Measurements from ENCODE around the gene TXNDC5.

DNA sequence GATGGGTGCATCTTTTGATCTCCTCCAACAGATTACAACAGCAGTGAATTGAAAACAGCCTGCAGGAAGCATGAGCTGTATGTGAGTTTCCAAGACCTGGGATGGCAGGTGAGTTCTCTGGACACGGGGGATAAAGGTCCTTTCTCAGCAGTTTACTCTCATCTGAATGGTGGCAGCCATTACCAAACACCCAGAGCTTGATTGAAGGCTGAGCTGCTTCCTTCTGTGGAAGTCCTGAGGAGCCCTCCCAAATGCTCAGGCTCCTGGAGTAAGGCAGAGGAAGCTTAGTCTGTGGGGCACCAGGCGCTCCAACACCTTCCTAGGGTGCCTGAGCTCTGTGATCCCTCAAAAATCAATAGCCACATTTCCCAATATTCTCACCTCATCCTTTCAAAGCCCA lies 31.5 kb downstream of the TXNDC5 start:
- TF ChIP-seq, protein P1, sequence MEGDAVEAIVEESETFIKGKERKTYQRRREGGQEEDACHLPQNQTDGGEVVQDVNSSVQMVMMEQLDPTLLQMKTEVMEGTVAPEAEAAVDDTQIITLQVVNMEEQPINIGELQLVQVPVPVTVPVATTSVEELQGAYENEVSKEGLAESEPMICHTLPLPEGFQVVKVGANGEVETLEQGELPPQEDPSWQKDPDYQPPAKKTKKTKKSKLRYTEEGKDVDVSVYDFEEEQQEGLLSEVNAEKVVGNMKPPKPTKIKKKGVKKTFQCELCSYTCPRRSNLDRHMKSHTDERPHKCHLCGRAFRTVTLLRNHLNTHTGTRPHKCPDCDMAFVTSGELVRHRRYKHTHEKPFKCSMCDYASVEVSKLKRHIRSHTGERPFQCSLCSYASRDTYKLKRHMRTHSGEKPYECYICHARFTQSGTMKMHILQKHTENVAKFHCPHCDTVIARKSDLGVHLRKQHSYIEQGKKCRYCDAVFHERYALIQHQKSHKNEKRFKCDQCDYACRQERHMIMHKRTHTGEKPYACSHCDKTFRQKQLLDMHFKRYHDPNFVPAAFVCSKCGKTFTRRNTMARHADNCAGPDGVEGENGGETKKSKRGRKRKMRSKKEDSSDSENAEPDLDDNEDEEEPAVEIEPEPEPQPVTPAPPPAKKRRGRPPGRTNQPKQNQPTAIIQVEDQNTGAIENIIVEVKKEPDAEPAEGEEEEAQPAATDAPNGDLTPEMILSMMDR (IDR thresholded peaks at IDR 0.05): no peak
- no peak for TF ChIP-seq POLR2A (IDR thresholded peaks at IDR 0.05)

All from thyroid gland (tissue), 4 donors.